Natural killer cell (primary cell): ENCODE results near the gene TYMS. TPM values are rescaled to one million over a fixed set of nuclear protein-coding genes. Genes with fewer than 3 reads are reported as not detected.

Source experiments
- ATAC-seq, 3 donors: fragments of 150-1000 bp in 2 of 3; fragments of 200-7000 bp in 1 of 3; cut with Tn5 transposase; 1 replicate in 1 of 3; 2 replicates in 2 of 3; pipeline ENCODE4 v1.10.0; 2021; ENCODE audit warnings: mild to moderate bottlenecking in 2 of 3, moderate library complexity in 2 of 3
- DNase-seq, 2 donors: peaks; one replicate each; pipeline versions ENCODE4 v3.0.0 to v3.0.0-alpha.2; 2013 to 2021; ENCODE audit warnings: mixed read lengths in 1 of 2
- H3K27ac ChIP-seq: one replicate; pipeline ENCODE4 v1.5.1; 2013; ENCODE audit warnings: mild to moderate bottlenecking, low read length
- H3K27me3 ChIP-seq: one replicate; pipeline ENCODE4 v1.6.1; 2013; ENCODE audit warnings: low read length; ENCODE audit not compliant: control insufficient read depth, insufficient read depth
- H3K36me3 ChIP-seq: one replicate; pipeline ENCODE4 v1.6.1; 2013; ENCODE audit warnings: low read length; ENCODE audit not compliant: control insufficient read depth, insufficient read depth
- H3K4me1 ChIP-seq: one replicate; pipeline ENCODE4 v1.6.1; 2013; ENCODE audit warnings: low read length; ENCODE audit not compliant: control insufficient read depth, insufficient read depth
- H3K4me3 ChIP-seq: one replicate; pipeline ENCODE4 v1.5.1; 2013; ENCODE audit warnings: low read length
- H3K9me3 ChIP-seq: one replicate; pipeline ENCODE4 v1.6.1; 2013; ENCODE audit warnings: low read length; ENCODE audit not compliant: control insufficient read depth, insufficient read depth
- H3K27ac Mint-ChIP-seq, 2 donors: one replicate each; pipeline ENCODE4 v1.8.0; 2022; ENCODE audit warnings: mild to moderate bottlenecking in 2 of 2, mixed read lengths in 2 of 2, moderate library complexity in 1 of 2
- H3K27me3 Mint-ChIP-seq, 2 donors: one replicate each; pipeline ENCODE4 v1.8.0; 2022; ENCODE audit warnings: low read depth in 2 of 2, mixed read lengths in 2 of 2
- H3K36me3 Mint-ChIP-seq: one replicate; pipeline ENCODE4 v1.8.0; 2022; ENCODE audit warnings: mixed read lengths
- H3K4me1 Mint-ChIP-seq, 2 donors: one replicate each; pipeline ENCODE4 v1.8.0; 2022; ENCODE audit warnings: mixed read lengths in 2 of 2
- H3K4me3 Mint-ChIP-seq: one replicate; pipeline ENCODE4 v1.8.0; 2022; ENCODE audit warnings: mild to moderate bottlenecking, moderate library complexity, mixed read lengths
- H3K9me3 Mint-ChIP-seq, 2 donors: one replicate each; pipeline ENCODE4 v1.8.0; 2022; ENCODE audit warnings: mixed read lengths in 2 of 2
- WGBS: methylation state at CpG from one replicate; pipeline ENCODE4 v1.1.7; 2013; ENCODE audit warnings: missing lambda C conversion rate; ENCODE audit not compliant: insufficient coverage; 5-methylcytosine and 5-hydroxymethylcytosine counted together
- intact Hi-C: fragments of 100-400 bp; cut with micrococcal nuclease; formaldehyde crosslinking; loops from one replicate; pipeline ENCODE4 v1.14.2; 2022
- total RNA-seq, 4 donors: library from RNA; stranded (reverse); fragments of 120-200 nt in 1 of 4; gene quantifications; one replicate each; pipeline versions ENCODE4 v1.2.3 to v1.2.4, GENCODE V29; 2013 to 2022
- TF ChIP-seq, protein P1 (sequence below): fragments of 200-600 bp; IDR thresholded peaks from one replicate; pipeline ENCODE4 v1.8.0; 2022; ENCODE audit warnings: antibody characterized with exemption

The TYMS gene
- total RNA-seq, 3 donors from 2014 or later (not counting 1 experiment from before 2014, with no cell fraction given), result 5.8 to 13.6 (median 7.8) TPM

DNA sequence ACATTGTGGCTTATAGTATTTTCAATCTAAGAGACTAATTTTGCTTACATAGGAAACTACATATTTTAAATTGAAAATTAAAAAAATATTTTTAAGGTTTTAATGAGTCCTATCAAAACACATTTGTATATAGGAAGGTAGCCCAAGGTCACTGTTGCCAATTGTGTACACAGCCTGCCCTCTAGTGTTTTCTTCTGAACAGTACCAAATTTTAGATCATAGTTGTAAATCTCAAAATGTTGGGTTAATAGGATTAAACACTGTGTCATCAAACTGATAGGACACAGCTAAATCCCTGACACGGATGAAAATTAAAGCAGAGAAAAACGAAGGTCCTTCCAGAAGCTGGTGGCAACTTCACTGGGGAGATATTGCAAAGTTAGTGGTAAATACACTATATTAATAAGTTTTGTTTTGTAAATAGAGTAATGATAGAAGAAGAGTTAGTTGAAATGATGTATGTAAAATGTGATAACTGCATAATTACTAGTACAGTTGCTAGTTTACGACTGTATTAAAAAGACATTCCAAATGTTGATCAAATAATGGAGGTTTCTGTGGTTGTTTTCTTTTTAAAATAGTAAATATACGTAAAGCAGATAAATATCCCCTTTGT, 41.0 kb upstream of the TYMS start:
- Histone ChIP-seq H3K36me3 (no peaks in the 10 kb centered on the region), H3K4me3 (no peak overlapping the region), H3K9me3 (no peaks in the 10 kb centered on the region), H3K27ac (no peak overlapping the region), H3K4me1 (peaks cover 2% of the 10 kb centered on the region), H3K27me3 (no peaks in the 10 kb centered on the region)
- intact Hi-C loops, result no loop called here
- ATAC-seq, result peak in 2 of 3 donors; percentile 35 to 36
- 2% methylated on average over 2 of the region's 4 CpGs for WGBS
- DNase-seq, result peak in 1 of 2 donors; percentile 58
- Mint-ChIP-seq H3K27me3 (peaks cover 7 to 15% of the 10 kb centered on the region in 2 donors), H3K9me3 (no peaks in the 10 kb centered on the region), H3K4me3 (no peak overlapping the region), H3K27ac (no peak overlapping the region), H3K36me3 (no peaks in the 10 kb centered on the region), H3K4me1 (no peaks in the 10 kb centered on the region)
- TF ChIP-seq, protein P1, sequence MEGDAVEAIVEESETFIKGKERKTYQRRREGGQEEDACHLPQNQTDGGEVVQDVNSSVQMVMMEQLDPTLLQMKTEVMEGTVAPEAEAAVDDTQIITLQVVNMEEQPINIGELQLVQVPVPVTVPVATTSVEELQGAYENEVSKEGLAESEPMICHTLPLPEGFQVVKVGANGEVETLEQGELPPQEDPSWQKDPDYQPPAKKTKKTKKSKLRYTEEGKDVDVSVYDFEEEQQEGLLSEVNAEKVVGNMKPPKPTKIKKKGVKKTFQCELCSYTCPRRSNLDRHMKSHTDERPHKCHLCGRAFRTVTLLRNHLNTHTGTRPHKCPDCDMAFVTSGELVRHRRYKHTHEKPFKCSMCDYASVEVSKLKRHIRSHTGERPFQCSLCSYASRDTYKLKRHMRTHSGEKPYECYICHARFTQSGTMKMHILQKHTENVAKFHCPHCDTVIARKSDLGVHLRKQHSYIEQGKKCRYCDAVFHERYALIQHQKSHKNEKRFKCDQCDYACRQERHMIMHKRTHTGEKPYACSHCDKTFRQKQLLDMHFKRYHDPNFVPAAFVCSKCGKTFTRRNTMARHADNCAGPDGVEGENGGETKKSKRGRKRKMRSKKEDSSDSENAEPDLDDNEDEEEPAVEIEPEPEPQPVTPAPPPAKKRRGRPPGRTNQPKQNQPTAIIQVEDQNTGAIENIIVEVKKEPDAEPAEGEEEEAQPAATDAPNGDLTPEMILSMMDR, result peak; percentile 50

DNA sequence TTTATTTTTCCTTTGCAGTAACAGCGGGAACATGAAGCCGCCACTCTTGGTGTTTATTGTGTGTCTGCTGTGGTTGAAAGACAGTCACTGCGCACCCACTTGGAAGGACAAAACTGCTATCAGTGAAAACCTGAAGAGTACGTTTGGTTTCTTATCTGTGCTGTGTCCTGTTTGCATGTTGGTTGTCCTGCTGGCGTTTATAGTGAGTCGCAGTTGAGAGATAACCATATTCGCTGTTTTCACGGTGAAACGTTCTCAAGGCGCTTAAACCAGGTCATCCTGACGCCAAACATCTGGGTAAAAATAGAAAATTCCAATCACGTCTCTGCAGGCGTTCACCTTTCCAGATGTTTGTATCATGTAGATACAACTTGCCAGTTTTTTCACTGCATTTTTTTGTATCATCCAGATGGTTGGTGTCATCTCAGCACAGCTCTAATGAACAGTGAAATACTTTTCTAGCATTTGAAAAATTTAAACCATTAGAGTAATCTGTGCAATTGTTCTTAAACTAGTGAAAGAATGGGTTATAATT, 39.4 kb upstream of the TYMS start:
- DNase-seq (no peak), ATAC-seq (no peak)
- H3K4me3 ChIP-seq, result no peak overlapping the region
- no peak overlapping the region for H3K27ac Mint-ChIP-seq
- H3K36me3 Mint-ChIP-seq, result no peaks in the 10 kb centered on the region
- WGBS, result 83% methylated on average over 13 of the region's 13 CpGs
- H3K27me3 Mint-ChIP-seq, result peaks cover 11 to 16% of the 10 kb centered on the region in 2 donors
- H3K9me3 ChIP-seq, result no peaks in the 10 kb centered on the region
- intact Hi-C loops, result no loop called here
- TF ChIP-seq, protein P1, result no peak
- H3K4me1 ChIP-seq, result peaks cover 2% of the 10 kb centered on the region
- no peak overlapping the region for H3K4me3 Mint-ChIP-seq
- H3K4me1 Mint-ChIP-seq, result no peaks in the 10 kb centered on the region
- no peaks in the 10 kb centered on the region for H3K27me3 ChIP-seq
- no peaks in the 10 kb centered on the region for H3K36me3 ChIP-seq
- no peak overlapping the region for H3K27ac ChIP-seq
- H3K9me3 Mint-ChIP-seq, result no peaks in the 10 kb centered on the region

DNA sequence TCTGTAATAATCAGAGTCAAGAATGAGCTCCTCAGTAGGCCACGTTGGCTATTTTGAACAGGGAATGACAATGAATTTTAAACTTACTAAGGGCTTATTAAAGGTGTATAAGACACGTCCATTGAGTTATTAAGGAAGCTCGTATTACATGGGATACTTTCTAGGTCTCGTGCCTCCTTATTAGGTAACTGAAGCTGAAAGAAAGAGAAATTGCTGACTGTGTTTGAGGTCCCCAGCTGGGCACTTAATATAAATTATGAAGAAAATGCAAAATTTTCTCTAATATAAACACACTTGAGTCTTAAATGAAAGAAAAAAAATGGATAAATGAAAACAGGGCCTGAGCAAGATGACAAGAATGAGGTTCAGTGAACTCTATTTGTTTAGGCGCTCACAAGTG, 38.8 kb upstream of the TYMS start:
- peaks cover 11 to 16% of the 10 kb centered on the region in 2 donors for H3K27me3 Mint-ChIP-seq
- no peaks in the 10 kb centered on the region for H3K36me3 ChIP-seq
- H3K4me3 ChIP-seq, result no peak overlapping the region
- no peak overlapping the region for H3K27ac ChIP-seq
- intact Hi-C loops, result no loop called here
- no peak overlapping the region for H3K4me3 Mint-ChIP-seq
- ATAC-seq (no peak), DNase-seq (no peak)
- no peaks in the 10 kb centered on the region for H3K9me3 Mint-ChIP-seq
- H3K4me1 Mint-ChIP-seq, result no peaks in the 10 kb centered on the region
- H3K27ac Mint-ChIP-seq, result no peak overlapping the region
- H3K36me3 Mint-ChIP-seq, result no peaks in the 10 kb centered on the region
- no peaks in the 10 kb centered on the region for H3K9me3 ChIP-seq
- H3K27me3 ChIP-seq, result no peaks in the 10 kb centered on the region
- TF ChIP-seq, protein P1, result no peak
- WGBS, result 86% methylated on average over 5 of the region's 5 CpGs
- H3K4me1 ChIP-seq, result peaks cover 2% of the 10 kb centered on the region
